K562 (cell line): ENCODE data around the gene BTBD2. TPM values are rescaled to one million over a fixed set of nuclear protein-coding genes. Genes with fewer than 3 reads are reported as not detected.

ENCODE experiments used
- ADNP ChIP-seq: fragments of 200-800 bp; sonication (Bioruptor generic); IDR thresholded peaks from 2 replicates; pipeline ENCODE4 v1.6.1; 2016; ENCODE audit warnings: missing genetic modification characterization, missing compliant biosample characterization
- CBX3 ChIP-seq, 2 experiments: IDR thresholded peaks; 1 replicate in 1 of 2; 2 replicates in 1 of 2; pipeline ENCODE4 v1.6.1; 2012; ENCODE audit warnings: inconsistent platforms in 2 of 2, low read length in 2 of 2, borderline replicate concordance in 1 of 2, control low read depth in 1 of 2
- ELK3 ChIP-seq: fragments of 450-650 bp; formaldehyde crosslinking; IDR thresholded peaks from 2 replicates; pipeline ENCODE4 v1.4.0; 2020; ENCODE audit warnings: mild to moderate bottlenecking
- HDAC3 ChIP-seq: fragments of 450-650 bp; IDR thresholded peaks from 2 replicates; pipeline ENCODE4 v1.6.1; 2018; ENCODE audit warnings: borderline replicate concordance, mild to moderate bottlenecking, moderate library complexity; ENCODE audit not compliant: partially characterized antibody
- HDGF ChIP-seq: fragments of 450-650 bp; IDR thresholded peaks from 2 replicates; pipeline ENCODE4 v1.6.1; 2016
- JUND ChIP-seq, 2 experiments: IDR thresholded peaks; 2 replicates in 1 of 2; 3 replicates in 1 of 2; pipeline ENCODE4 v1.6.1; 2011; ENCODE audit warnings: borderline replicate concordance in 2 of 2, low read depth in 2 of 2, low read length in 2 of 2, improper control_type of control experiment in 1 of 2, missing biosample characterization in 1 of 2, missing genetic modification characterization in 1 of 2, missing genetic modification reagents in 1 of 2
- KDM5B ChIP-seq: fragments of 200-600 bp; sonication (generic); IDR thresholded peaks from 2 replicates; pipeline ENCODE4 v1.6.1; 2012; ENCODE audit warnings: low read depth, mild to moderate bottlenecking, moderate library complexity, low read length, control low read depth, inconsistent platforms; ENCODE audit not compliant: insufficient replicate concordance
- MXI1 ChIP-seq: IDR thresholded peaks from 2 replicates; pipeline ENCODE4 v1.6.1; 2011; ENCODE audit warnings: low read depth, mild to moderate bottlenecking, improper control_type of control experiment, low read length
- NR2F6 ChIP-seq: fragments of 450-650 bp; formaldehyde crosslinking; IDR thresholded peaks from 2 replicates; pipeline ENCODE4 v1.4.0; 2020; ENCODE audit warnings: mild to moderate bottlenecking
- ZNF217 ChIP-seq: sonication (generic); formaldehyde crosslinking; IDR thresholded peaks from 2 replicates; pipeline ENCODE4 v1.8.0; 2022; ENCODE audit warnings: mild to moderate bottlenecking, missing genetic modification reagents
- ZNF263 ChIP-seq: sonication (generic); formaldehyde crosslinking; IDR thresholded peaks from 2 replicates; pipeline ENCODE4 v1.8.0; 2022; ENCODE audit warnings: mild to moderate bottlenecking, missing genetic modification reagents, borderline replicate concordance
- polyA plus RNA-seq, 8 experiments: library from polyadenylated mRNA; depleted of rRNA in 4 of 8; stranded (reverse) in 5 of 8; unstranded in 3 of 8; fragments of >200 nt; fragmentation: Nextera tagmentation in 2 of 8; fragmentation: Illumina TruSeq in 1 of 8; extraction: Ambion mirVana in 2 of 8; extraction: Trizol in 1 of 8; gene quantifications; 2 replicates each; pipeline versions ENCODE4 v1.2.1 to v1.2.3, GENCODE V29; 2011 to 2014; ENCODE audit warnings: inconsistent platforms in 1 of 8, missing spikeins in 1 of 8
- total RNA-seq, 7 experiments: library from RNA; depleted of rRNA in 6 of 7; stranded (reverse); fragments of >200 nt in 6 of 7; fragmentation: Illumina TruSeq in 2 of 7; extraction: Trizol in 2 of 7; gene quantifications; 2 replicates each; pipeline versions ENCODE4 v1.2.1 to v1.2.3, GENCODE V29; 2011 to 2021; ENCODE audit warnings: low replicate concordance in 1 of 7
- TF ChIP-seq, protein P1 (sequence below): fragments of 200-600 bp; sonication (generic); IDR thresholded peaks from one replicate; pipeline ENCODE4 v1.6.1; 2012; ENCODE audit warnings: mild to moderate bottlenecking, low read depth, low read length, inconsistent platforms
- TF ChIP-seq, protein P2 (sequence below): fragments of 250-450 bp; sonication (Bioruptor Pico); IDR thresholded peaks from 2 replicates; pipeline ENCODE4 v1.5.0; 2021

BTBD2 gene
- total and polyA plus RNA-seq, 9 of the 15 experiments (the other 6 are each of a cell fraction or from before 2014, with no cell fraction given): 0.10 to 15.6 (median 6.9) TPM

GRCh38 chr19:2034729-2035589, 19.4 kb upstream of the BTBD2 start (continued):
- TF ChIP-seq, protein P1, sequence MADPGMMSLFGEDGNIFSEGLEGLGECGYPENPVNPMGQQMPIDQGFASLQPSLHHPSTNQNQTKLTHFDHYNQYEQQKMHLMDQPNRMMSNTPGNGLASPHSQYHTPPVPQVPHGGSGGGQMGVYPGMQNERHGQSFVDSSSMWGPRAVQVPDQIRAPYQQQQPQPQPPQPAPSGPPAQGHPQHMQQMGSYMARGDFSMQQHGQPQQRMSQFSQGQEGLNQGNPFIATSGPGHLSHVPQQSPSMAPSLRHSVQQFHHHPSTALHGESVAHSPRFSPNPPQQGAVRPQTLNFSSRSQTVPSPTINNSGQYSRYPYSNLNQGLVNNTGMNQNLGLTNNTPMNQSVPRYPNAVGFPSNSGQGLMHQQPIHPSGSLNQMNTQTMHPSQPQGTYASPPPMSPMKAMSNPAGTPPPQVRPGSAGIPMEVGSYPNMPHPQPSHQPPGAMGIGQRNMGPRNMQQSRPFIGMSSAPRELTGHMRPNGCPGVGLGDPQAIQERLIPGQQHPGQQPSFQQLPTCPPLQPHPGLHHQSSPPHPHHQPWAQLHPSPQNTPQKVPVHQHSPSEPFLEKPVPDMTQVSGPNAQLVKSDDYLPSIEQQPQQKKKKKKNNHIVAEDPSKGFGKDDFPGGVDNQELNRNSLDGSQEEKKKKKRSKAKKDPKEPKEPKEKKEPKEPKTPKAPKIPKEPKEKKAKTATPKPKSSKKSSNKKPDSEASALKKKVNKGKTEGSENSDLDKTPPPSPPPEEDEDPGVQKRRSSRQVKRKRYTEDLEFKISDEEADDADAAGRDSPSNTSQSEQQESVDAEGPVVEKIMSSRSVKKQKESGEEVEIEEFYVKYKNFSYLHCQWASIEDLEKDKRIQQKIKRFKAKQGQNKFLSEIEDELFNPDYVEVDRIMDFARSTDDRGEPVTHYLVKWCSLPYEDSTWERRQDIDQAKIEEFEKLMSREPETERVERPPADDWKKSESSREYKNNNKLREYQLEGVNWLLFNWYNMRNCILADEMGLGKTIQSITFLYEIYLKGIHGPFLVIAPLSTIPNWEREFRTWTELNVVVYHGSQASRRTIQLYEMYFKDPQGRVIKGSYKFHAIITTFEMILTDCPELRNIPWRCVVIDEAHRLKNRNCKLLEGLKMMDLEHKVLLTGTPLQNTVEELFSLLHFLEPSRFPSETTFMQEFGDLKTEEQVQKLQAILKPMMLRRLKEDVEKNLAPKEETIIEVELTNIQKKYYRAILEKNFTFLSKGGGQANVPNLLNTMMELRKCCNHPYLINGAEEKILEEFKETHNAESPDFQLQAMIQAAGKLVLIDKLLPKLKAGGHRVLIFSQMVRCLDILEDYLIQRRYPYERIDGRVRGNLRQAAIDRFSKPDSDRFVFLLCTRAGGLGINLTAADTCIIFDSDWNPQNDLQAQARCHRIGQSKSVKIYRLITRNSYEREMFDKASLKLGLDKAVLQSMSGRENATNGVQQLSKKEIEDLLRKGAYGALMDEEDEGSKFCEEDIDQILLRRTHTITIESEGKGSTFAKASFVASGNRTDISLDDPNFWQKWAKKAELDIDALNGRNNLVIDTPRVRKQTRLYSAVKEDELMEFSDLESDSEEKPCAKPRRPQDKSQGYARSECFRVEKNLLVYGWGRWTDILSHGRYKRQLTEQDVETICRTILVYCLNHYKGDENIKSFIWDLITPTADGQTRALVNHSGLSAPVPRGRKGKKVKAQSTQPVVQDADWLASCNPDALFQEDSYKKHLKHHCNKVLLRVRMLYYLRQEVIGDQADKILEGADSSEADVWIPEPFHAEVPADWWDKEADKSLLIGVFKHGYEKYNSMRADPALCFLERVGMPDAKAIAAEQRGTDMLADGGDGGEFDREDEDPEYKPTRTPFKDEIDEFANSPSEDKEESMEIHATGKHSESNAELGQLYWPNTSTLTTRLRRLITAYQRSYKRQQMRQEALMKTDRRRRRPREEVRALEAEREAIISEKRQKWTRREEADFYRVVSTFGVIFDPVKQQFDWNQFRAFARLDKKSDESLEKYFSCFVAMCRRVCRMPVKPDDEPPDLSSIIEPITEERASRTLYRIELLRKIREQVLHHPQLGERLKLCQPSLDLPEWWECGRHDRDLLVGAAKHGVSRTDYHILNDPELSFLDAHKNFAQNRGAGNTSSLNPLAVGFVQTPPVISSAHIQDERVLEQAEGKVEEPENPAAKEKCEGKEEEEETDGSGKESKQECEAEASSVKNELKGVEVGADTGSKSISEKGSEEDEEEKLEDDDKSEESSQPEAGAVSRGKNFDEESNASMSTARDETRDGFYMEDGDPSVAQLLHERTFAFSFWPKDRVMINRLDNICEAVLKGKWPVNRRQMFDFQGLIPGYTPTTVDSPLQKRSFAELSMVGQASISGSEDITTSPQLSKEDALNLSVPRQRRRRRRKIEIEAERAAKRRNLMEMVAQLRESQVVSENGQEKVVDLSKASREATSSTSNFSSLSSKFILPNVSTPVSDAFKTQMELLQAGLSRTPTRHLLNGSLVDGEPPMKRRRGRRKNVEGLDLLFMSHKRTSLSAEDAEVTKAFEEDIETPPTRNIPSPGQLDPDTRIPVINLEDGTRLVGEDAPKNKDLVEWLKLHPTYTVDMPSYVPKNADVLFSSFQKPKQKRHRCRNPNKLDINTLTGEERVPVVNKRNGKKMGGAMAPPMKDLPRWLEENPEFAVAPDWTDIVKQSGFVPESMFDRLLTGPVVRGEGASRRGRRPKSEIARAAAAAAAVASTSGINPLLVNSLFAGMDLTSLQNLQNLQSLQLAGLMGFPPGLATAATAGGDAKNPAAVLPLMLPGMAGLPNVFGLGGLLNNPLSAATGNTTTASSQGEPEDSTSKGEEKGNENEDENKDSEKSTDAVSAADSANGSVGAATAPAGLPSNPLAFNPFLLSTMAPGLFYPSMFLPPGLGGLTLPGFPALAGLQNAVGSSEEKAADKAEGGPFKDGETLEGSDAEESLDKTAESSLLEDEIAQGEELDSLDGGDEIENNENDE: no peak
- TF ChIP-seq CBX3 (IDR thresholded peaks at IDR 0.05; ENCODE audit: borderline replicate concordance in 1 of 2, low read length in 2 of 2) (no peak; a peak in 1 of 3 replicates), NR2F6 (CRISPR knock-in tag) (no peak), ZNF217 (CRISPR knock-in tag) (no peak), ELK3 (CRISPR knock-in tag) (no peak), HDGF (peak; percentile 87), ADNP (tag) (no peak), HDAC3 (no peak), ZNF263 (CRISPR knock-in tag) (no peak), KDM5B (peak; percentile 35), MXI1 (no peak), JUND (IDR thresholded peaks at IDR 0.05; ENCODE audit: borderline replicate concordance, low read depth, low read length) (no peak; the same call in 1 of the 2 replicates), JUND (tag; IDR thresholded peaks at IDR 0.05; ENCODE audit: borderline replicate concordance, low read depth, low read length) (0 out of 3 replicates have a peak, but pooled peaks have one; percentile 26)
- TF ChIP-seq, protein P2, sequence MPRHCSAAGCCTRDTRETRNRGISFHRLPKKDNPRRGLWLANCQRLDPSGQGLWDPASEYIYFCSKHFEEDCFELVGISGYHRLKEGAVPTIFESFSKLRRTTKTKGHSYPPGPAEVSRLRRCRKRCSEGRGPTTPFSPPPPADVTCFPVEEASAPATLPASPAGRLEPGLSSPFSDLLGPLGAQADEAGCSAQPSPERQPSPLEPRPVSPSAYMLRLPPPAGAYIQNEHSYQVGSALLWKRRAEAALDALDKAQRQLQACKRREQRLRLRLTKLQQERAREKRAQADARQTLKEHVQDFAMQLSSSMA (CRISPR knock-in tag): no peak
